ENCODE measurements around the gene SMAD3. TPM values are rescaled to one million over a fixed set of nuclear protein-coding genes. Genes with fewer than 3 reads are reported as not detected.

The SMAD3 gene
- total and polyA plus RNA-seq, 10 of the 15 experiments (the other 5 are each of a cell fraction or from before 2014, with no cell fraction given), result 5.6 to 43.2 (median 16.0) TPM

- TF ChIP-seq CEBPZ (IDR thresholded peaks at IDR 0.05; ENCODE audit: low read depth, low read length), result no peak
- no peak for TF ChIP-seq RUNX3 (IDR thresholded peaks at IDR 0.05; ENCODE audit: low read length)
- no peak for TF ChIP-seq FOXM1 (IDR thresholded peaks at IDR 0.05; ENCODE audit: low read depth, low read length)
- TF ChIP-seq TCF12 (IDR thresholded peaks at IDR 0.05; ENCODE audit: low read depth, low read length), result peak; percentile 94
- TF ChIP-seq BCL3 (IDR thresholded peaks at IDR 0.05; ENCODE audit: borderline replicate concordance, insufficient read depth, low read depth, low read length, poor library complexity, severe bottlenecking), result peak; percentile 99
- TF ChIP-seq GABPA (IDR thresholded peaks at IDR 0.05; ENCODE audit: low read depth), result no peak
- no peak for TF ChIP-seq IRF5 (IDR thresholded peaks at IDR 0.05; ENCODE audit: borderline replicate concordance)
- TF ChIP-seq DPF2 (IDR thresholded peaks at IDR 0.05), result peak; percentile 46; the same call in 1 of the 2 replicates
- no peak for TF ChIP-seq NRF1 (conservative IDR thresholded peaks at IDR 0.05; ENCODE audit: low read depth, low read length)
- TF ChIP-seq E2F8 (IDR thresholded peaks at IDR 0.05; ENCODE audit: low read depth, partially characterized antibody), result peak; percentile 72
- TF ChIP-seq CEBPB (IDR thresholded peaks at IDR 0.05; ENCODE audit: borderline replicate concordance in 1 of 2, low read depth in 2 of 2, low read length in 2 of 2), result no peak
- peak; percentile 95 for TF ChIP-seq POU2F2 (IDR thresholded peaks at IDR 0.05; ENCODE audit: borderline replicate concordance, low read depth, low read length)
- peak; percentile 98 for TF ChIP-seq TCF7 (IDR thresholded peaks at IDR 0.05; ENCODE audit: borderline replicate concordance)
- peak; percentile 55; the same call in 1 of the 2 replicates for TF ChIP-seq BMI1 (IDR thresholded peaks at IDR 0.05; ENCODE audit: borderline replicate concordance)
- TF ChIP-seq BACH1 (IDR thresholded peaks at IDR 0.05; ENCODE audit: borderline replicate concordance), result peak; percentile 82; the same call in 1 of the 2 replicates
- TF ChIP-seq CBX3 (IDR thresholded peaks at IDR 0.05; ENCODE audit: borderline replicate concordance, low read depth), result no peak
- TF ChIP-seq FOS (IDR thresholded peaks at IDR 0.05; ENCODE audit: borderline replicate concordance, extremely low read depth, insufficient read length), result no peak
- peak; percentile 98 for TF ChIP-seq CBFB (IDR thresholded peaks at IDR 0.05; ENCODE audit: low read depth)
- TF ChIP-seq HDAC2 (IDR thresholded peaks at IDR 0.05), result no peak
Observed at GRCh38 chr15:67085818-67086636, 20.6 kb downstream of the SMAD3 start (continued).
